Gastroesophageal sphincter (tissue), 3 donors: ENCODE results near the gene ARRDC5.

Source experiments
- CTCF ChIP-seq, 4 experiments: fragments of 200-600 bp in 2 of 4; fragments of 450-650 bp in 2 of 4; sonication (generic) in 1 of 4; IDR thresholded peaks; one replicate each; pipeline ENCODE4 v1.5.1; 2017 to 2019; ENCODE audit warnings: antibody characterized with exemption in 4 of 4, mild to moderate bottlenecking in 2 of 4, moderate library complexity in 2 of 4
- EP300 ChIP-seq: sonication (generic); formaldehyde crosslinking; IDR thresholded peaks from one replicate; pipeline ENCODE4 v1.6.1; 2017; ENCODE audit warnings: antibody characterized with exemption, mild to moderate bottlenecking
- POLR2A ChIP-seq, 2 donors: fragments of 450-650 bp; IDR thresholded peaks; one replicate each; pipeline ENCODE4 v1.6.1; 2017; ENCODE audit warnings: antibody characterized with exemption in 2 of 2, mild to moderate bottlenecking in 2 of 2, moderate library complexity in 1 of 2

DNA sequence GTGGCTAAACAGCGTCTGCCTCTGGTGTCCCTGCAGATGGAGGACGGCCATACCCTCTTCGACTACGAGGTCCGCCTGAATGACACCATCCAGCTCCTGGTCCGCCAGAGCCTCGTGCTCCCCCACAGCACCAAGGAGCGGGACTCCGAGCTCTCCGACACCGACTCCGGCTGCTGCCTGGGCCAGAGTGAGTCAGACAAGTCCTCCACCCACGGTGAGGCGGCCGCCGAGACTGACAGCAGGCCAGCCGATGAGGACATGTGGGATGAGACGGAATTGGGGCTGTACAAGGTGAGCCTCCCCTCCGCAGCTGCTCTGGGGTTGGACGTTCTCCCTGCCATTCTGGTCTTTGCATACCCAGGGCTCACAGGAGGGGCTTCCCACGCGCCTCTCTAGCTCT, 26.5 kb upstream of the ARRDC5 start:
- TF ChIP-seq CTCF (IDR thresholded peaks at IDR 0.05) (no peak), EP300 (no peak), POLR2A (IDR thresholded peaks at IDR 0.05) (no peak)
